PC-9 (cell line): Measurements from ENCODE around the gene GSAP.

Experiments
- EZH2 ChIP-seq: fragments of 200-600 bp; sonication (generic); IDR thresholded peaks from 2 replicates; pipeline ENCODE4 v1.8.0; 2017; ENCODE audit warnings: antibody characterized with exemption, low read depth
- TF ChIP-seq, protein P1 (sequence below): fragments of 200-600 bp; sonication (generic); conservative IDR thresholded peaks from 2 replicates; pipeline ENCODE4 v1.6.1; 2017; ENCODE audit warnings: mixed run types, antibody characterized with exemption, mild to moderate bottlenecking, moderate library complexity

GRCh38 chr7:77458786-77459185 is 42.6 kb upstream of the GSAP start:
- TF ChIP-seq, protein P1, sequence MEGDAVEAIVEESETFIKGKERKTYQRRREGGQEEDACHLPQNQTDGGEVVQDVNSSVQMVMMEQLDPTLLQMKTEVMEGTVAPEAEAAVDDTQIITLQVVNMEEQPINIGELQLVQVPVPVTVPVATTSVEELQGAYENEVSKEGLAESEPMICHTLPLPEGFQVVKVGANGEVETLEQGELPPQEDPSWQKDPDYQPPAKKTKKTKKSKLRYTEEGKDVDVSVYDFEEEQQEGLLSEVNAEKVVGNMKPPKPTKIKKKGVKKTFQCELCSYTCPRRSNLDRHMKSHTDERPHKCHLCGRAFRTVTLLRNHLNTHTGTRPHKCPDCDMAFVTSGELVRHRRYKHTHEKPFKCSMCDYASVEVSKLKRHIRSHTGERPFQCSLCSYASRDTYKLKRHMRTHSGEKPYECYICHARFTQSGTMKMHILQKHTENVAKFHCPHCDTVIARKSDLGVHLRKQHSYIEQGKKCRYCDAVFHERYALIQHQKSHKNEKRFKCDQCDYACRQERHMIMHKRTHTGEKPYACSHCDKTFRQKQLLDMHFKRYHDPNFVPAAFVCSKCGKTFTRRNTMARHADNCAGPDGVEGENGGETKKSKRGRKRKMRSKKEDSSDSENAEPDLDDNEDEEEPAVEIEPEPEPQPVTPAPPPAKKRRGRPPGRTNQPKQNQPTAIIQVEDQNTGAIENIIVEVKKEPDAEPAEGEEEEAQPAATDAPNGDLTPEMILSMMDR, result no peak
- no peak for TF ChIP-seq EZH2
